ENCODE data around the gene BTF3.

DNA sequence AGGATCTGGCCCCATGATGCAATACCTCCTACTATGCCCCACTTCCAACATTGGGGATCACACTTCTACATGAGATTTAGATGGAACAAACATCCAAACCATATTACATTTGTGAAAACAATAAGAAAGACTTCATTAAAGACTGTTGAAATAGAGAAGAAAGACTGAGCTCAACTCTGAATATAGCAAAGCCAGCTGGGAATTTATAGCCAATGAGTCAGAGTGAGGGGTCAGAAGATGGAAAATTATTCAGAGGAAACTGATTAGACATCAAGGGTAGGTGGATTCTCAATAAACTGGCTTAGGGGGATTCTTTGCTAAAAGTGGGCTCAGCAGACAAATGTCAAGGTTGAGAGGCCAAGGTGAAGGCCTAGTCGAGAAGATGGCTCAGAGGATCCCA lies 25.6 kb downstream of the BTF3 start:
- TF ChIP-seq, protein P1, sequence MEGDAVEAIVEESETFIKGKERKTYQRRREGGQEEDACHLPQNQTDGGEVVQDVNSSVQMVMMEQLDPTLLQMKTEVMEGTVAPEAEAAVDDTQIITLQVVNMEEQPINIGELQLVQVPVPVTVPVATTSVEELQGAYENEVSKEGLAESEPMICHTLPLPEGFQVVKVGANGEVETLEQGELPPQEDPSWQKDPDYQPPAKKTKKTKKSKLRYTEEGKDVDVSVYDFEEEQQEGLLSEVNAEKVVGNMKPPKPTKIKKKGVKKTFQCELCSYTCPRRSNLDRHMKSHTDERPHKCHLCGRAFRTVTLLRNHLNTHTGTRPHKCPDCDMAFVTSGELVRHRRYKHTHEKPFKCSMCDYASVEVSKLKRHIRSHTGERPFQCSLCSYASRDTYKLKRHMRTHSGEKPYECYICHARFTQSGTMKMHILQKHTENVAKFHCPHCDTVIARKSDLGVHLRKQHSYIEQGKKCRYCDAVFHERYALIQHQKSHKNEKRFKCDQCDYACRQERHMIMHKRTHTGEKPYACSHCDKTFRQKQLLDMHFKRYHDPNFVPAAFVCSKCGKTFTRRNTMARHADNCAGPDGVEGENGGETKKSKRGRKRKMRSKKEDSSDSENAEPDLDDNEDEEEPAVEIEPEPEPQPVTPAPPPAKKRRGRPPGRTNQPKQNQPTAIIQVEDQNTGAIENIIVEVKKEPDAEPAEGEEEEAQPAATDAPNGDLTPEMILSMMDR (conservative IDR thresholded peaks at IDR 0.05), result no peak
- no peak for TF ChIP-seq EZH2 (IDR thresholded peaks at IDR 0.05; ENCODE audit: low read depth)
